Endothelial cell of umbilical vein (primary cell): ENCODE measurements around the gene APBA2. TPM values are rescaled to one million over a fixed set of nuclear protein-coding genes. Genes with fewer than 3 reads are reported as not detected.

ENCODE experiments used
- BruUV-seq: library from RNA; stranded (reverse); fragments of 400-500 nt; replicated peaks from 2 replicates; lab custom pipeline; 2021; lab: Mats Ljungman, UMichigan
- CTCF ChIA-PET: fragments of 300-600, 350-600 bp; sonication (Branson Sonifier 250); formaldehyde crosslinking; loops from one replicate; lab custom pipeline; 2021; ENCODE audit warnings: antibody characterized with exemption, inconsistent platforms; lab: Charles Lee
- POLR2A ChIA-PET: fragments of 300-600, 350-600 bp; sonication (Branson Sonifier 250); formaldehyde crosslinking; loops from one replicate; lab custom pipeline; 2021; ENCODE audit warnings: antibody characterized with exemption, inconsistent platforms; lab: Charles Lee
- DNase-seq: peaks from one replicate; pipeline ENCODE4 v3.0.0-alpha.2; 2011; ENCODE audit warnings: low read depth, low spot score
- FAIRE-seq: peaks from 2 replicates; lab custom pipeline; 2011; peaks lifted over from hg19 to GRCh38; lab: Jason Lieb, UNC
- H2AFZ ChIP-seq: 2 replicates; pipeline ENCODE4 v1.6.0; 2012; ENCODE audit warnings: low read depth, low read length, control low read depth, inconsistent platforms
- H3K27ac ChIP-seq: 2 replicates; pipeline ENCODE4 v1.5.1; 2011; ENCODE audit warnings: low read depth, mild to moderate bottlenecking, control low read depth, low read length, moderate library complexity; ENCODE audit not compliant: insufficient read depth
- H3K27me3 ChIP-seq, 2 experiments: 2 replicates each; pipeline versions ENCODE4 v1.6.0 to v1.6.1; 2011; ENCODE audit warnings: low read length in 2 of 2, mixed read lengths in 1 of 2; ENCODE audit not compliant: control insufficient read depth in 2 of 2, insufficient read depth in 2 of 2
- H3K36me3 ChIP-seq, 2 experiments: 2 replicates in 1 of 2; 3 replicates in 1 of 2; pipeline ENCODE4 v1.5.1; 2011; ENCODE audit warnings: low read length in 2 of 2, mild to moderate bottlenecking in 1 of 2, moderate library complexity in 1 of 2; ENCODE audit not compliant: control insufficient read depth in 2 of 2, insufficient read depth in 2 of 2; ENCODE audit errors: extremely low read depth in 1 of 2
- H3K4me1 ChIP-seq: 3 replicates; pipeline ENCODE4 v1.5.1; 2011; ENCODE audit warnings: mild to moderate bottlenecking, low read length; ENCODE audit not compliant: control insufficient read depth, insufficient read depth; ENCODE audit errors: extremely low read depth
- H3K4me2 ChIP-seq: 2 replicates; pipeline ENCODE4 v1.6.1; 2011; ENCODE audit warnings: low read length, control low read depth, mixed read lengths; ENCODE audit not compliant: insufficient read depth
- H3K4me3 ChIP-seq, 3 experiments: fragments of 200-600 bp in 1 of 3; sonication (generic), shearing (Covaris generic) in 1 of 3; replicated peaks in 1 of 3; 2 replicates each; pipeline ENCODE4 v1.5.1; 2011 to 2016; ENCODE audit warnings: control low read depth in 3 of 3, low read length in 3 of 3, mild to moderate bottlenecking in 2 of 3, inconsistent platforms in 1 of 3, low read depth in 1 of 3, moderate library complexity in 1 of 3; ENCODE audit not compliant: insufficient read depth in 1 of 3
- H3K79me2 ChIP-seq: 2 replicates; pipeline ENCODE4 v1.6.0; 2012; ENCODE audit warnings: low read length, inconsistent platforms; ENCODE audit not compliant: control insufficient read depth, insufficient read depth
- H3K9ac ChIP-seq: replicated peaks from 2 replicates; pipeline ENCODE3; 2011; ENCODE audit warnings: low read length, control low read depth; ENCODE audit not compliant: insufficient read depth; ENCODE audit errors: extremely low read depth
- H3K9me1 ChIP-seq: replicated peaks from 3 replicates; pipeline ENCODE4 v1.6.0; 2011; ENCODE audit warnings: mild to moderate bottlenecking, low read length; ENCODE audit not compliant: control insufficient read depth, insufficient read depth; ENCODE audit errors: extremely low read depth
- H3K9me3 ChIP-seq: replicated peaks from 2 replicates; pipeline ENCODE4 v1.5.1; 2012; ENCODE audit warnings: low read length, inconsistent platforms; ENCODE audit not compliant: control insufficient read depth, insufficient read depth
- H4K20me1 ChIP-seq: replicated peaks from 2 replicates; pipeline ENCODE3; 2011; ENCODE audit warnings: mild to moderate bottlenecking, low read length; ENCODE audit not compliant: control insufficient read depth, insufficient read depth; ENCODE audit errors: extremely low read depth
- CTCF ChIP-seq, 2 donors: IDR thresholded peaks; 1 replicate in 1 of 2; 2 replicates in 1 of 2; pipeline ENCODE4 v1.5.1; 2011; ENCODE audit warnings: low read length in 2 of 2, mild to moderate bottlenecking in 2 of 2, moderate library complexity in 2 of 2, control low read depth in 1 of 2, inconsistent platforms in 1 of 2, low read depth in 1 of 2; ENCODE audit not compliant: insufficient read depth in 1 of 2; ENCODE audit errors: extremely low read depth in 1 of 2
- EZH2 ChIP-seq: IDR thresholded peaks from 2 replicates; pipeline ENCODE4 v1.6.1; 2012; ENCODE audit warnings: borderline replicate concordance, low read depth, mild to moderate bottlenecking, moderate library complexity, low read length, inconsistent platforms; ENCODE audit not compliant: severe bottlenecking
- FOS ChIP-seq: IDR thresholded peaks from 2 replicates; pipeline ENCODE4 v1.6.1; 2011; ENCODE audit warnings: mild to moderate bottlenecking, low read length, moderate library complexity, borderline replicate concordance; ENCODE audit not compliant: insufficient read depth
- GATA2 ChIP-seq: IDR thresholded peaks from 2 replicates; pipeline ENCODE4 v1.7.0; 2011; ENCODE audit warnings: low read depth, mild to moderate bottlenecking, moderate library complexity, mixed read lengths, low read length; ENCODE audit not compliant: insufficient read length, insufficient read depth
- JUN ChIP-seq: IDR thresholded peaks from 2 replicates; pipeline ENCODE4 v1.6.1; 2011; ENCODE audit warnings: borderline replicate concordance, low read depth; ENCODE audit not compliant: insufficient read length, insufficient read depth
- MAX ChIP-seq: IDR thresholded peaks from 2 replicates; pipeline ENCODE4 v1.6.1; 2011; ENCODE audit not compliant: insufficient read depth, insufficient read length
- MYC ChIP-seq: IDR thresholded peaks from one replicate; pipeline ENCODE4 v1.6.1; 2011; ENCODE audit warnings: mild to moderate bottlenecking, low read depth, low read length
- POLR2A ChIP-seq: IDR thresholded peaks from 2 replicates; pipeline ENCODE4 v1.6.1; 2012; ENCODE audit warnings: low read depth, mild to moderate bottlenecking, control low read depth, low read length
- POLR2AphosphoS5 ChIP-seq: IDR thresholded peaks from 2 replicates; pipeline ENCODE4 v1.6.1; 2012; ENCODE audit warnings: low read depth, mild to moderate bottlenecking, control low read depth, low read length, moderate library complexity; ENCODE audit not compliant: insufficient read depth
- dilution Hi-C: fragments of 300-500 bp; cut with MboI; formaldehyde crosslinking; loops from one replicate; pipeline ENCODE4 v1.15.0; 2019; ENCODE audit warnings: low sequenced_read_pairs; ENCODE audit not compliant: extremely low pct_ligation_motif_present
- intact Hi-C: fragments of 100-400 bp; cut with micrococcal nuclease; formaldehyde crosslinking; loops from one replicate; pipeline ENCODE4 v1.10.0; 2022
- polyA plus RNA-seq, 4 experiments: library from polyadenylated mRNA; depleted of rRNA in 3 of 4; stranded (reverse) in 3 of 4; unstranded in 1 of 4; fragments of >200 nt; gene quantifications; 2 replicates each; pipeline versions ENCODE4 v1.2.1 to v1.2.3, GENCODE V29; 2011 to 2012; ENCODE audit warnings: missing spikeins in 1 of 4
- total RNA-seq: library from RNA; stranded (reverse); gene quantifications from 2 replicates; pipeline ENCODE4 v1.2.3, GENCODE V29; 2021

The APBA2 gene
- total and polyA plus RNA-seq, 2 donors (not counting 3 experiments of a cell fraction or from before 2014, with no cell fraction given) = 5.7 to 11.1 TPM

GRCh38 chr15:29130476-29130875 is 244.7 kb downstream of the APBA2 start:
- Histone ChIP-seq H4K20me1 (no peaks in the 10 kb centered on the region), H2AFZ (no peak overlapping the region), H3K79me2 (no peaks in the 10 kb centered on the region), H3K4me1 (peaks cover 6% of the 10 kb centered on the region), H3K27ac (no peak overlapping the region), H3K9me1 (no peaks in the 10 kb centered on the region), H3K4me2 (no peak overlapping the region), H3K27me3 (no peaks in the 10 kb centered on the region), H3K9ac (no peak overlapping the region), H3K36me3 (no peaks in the 10 kb centered on the region), H3K9me3 (no peaks in the 10 kb centered on the region), H3K4me3 (no peak overlapping the region)
- intact Hi-C loops (loop anchor here (2.0 kb wide), 1 partner anchor 28 kb away; no protein-coding TSS in a partner anchor), dilution Hi-C loops (no loop called here)
- no TSS peak for BruUV-seq
- POLR2A ChIA-PET = no interaction called here
- no peak for DNase-seq
- CTCF ChIA-PET = interaction anchor here (1.3 to 3.0 kb wide), 6 partner anchors 8 to 40 kb away, joined by 3 to 28 read pairs (median 6); no protein-coding TSS in a partner anchor
- TF ChIP-seq MAX (no peak), POLR2A (no peak), POLR2AphosphoS5 (no peak), EZH2 (no peak), FOS (no peak), GATA2 (no peak), MYC (no peak), CTCF (IDR thresholded peaks at IDR 0.05; ENCODE audit: extremely low read depth in 1 of 2, insufficient read depth in 1 of 2, low read depth in 1 of 2, low read length in 2 of 2) (no peak), JUN (no peak)
- FAIRE-seq = no peak
